ENCODE results near the gene HCN1.
"Not testable (repeated sequence)": the region's sequence is repeated elsewhere in the genome, so short reads cannot be mapped to it uniquely, and the experiment has no call there.

HCN1 gene

GRCh38 chr5:45414620-45415573 is 281.3 kb downstream of the HCN1 start:
- no peak for DNase-seq

- DNase-seq, result no peak
Measured at GRCh38 chr5:45411971-45412612, 284.1 kb downstream of the HCN1 start.

- no peak for DNase-seq
Measured at GRCh38 chr5:45410304-45410995, 285.7 kb downstream of the HCN1 start.

- no peak for DNase-seq
Measured at GRCh38 chr5:45408067-45408466, 288.1 kb downstream of the HCN1 start.

GRCh38 chr5:45402804-45403455 is 293.2 kb downstream of the HCN1 start:
- DNase-seq, result no peak

GRCh38 chr5:45399041-45399440 is 297.1 kb downstream of the HCN1 start:
- DNase-seq, result no peak

GRCh38 chr5:45385321-45386058 is 310.7 kb downstream of the HCN1 start:
- no peak for DNase-seq

GRCh38 chr5:45383985-45384384 is 312.2 kb downstream of the HCN1 start:
- no peak for DNase-seq

- no peak for DNase-seq
Measured at GRCh38 chr5:45382583-45382982, 313.6 kb downstream of the HCN1 start.

- no peak for DNase-seq
Measured at GRCh38 chr5:45376417-45376816, 319.8 kb downstream of the HCN1 start.

- DNase-seq, result no peak
Measured at GRCh38 chr5:45372629-45373028, 323.6 kb downstream of the HCN1 start.

- DNase-seq, result not testable (repeated sequence)
Measured at GRCh38 chr5:45371423-45371822, 324.8 kb downstream of the HCN1 start.

- DNase-seq, result no peak
Measured at GRCh38 chr5:45355189-45355992, 340.8 kb downstream of the HCN1 start.

- DNase-seq, result no peak
Measured at GRCh38 chr5:45336464-45336863, 359.7 kb downstream of the HCN1 start.

- DNase-seq, result no peak
Measured at GRCh38 chr5:45335978-45336377, 360.2 kb downstream of the HCN1 start.

GRCh38 chr5:45335346-45335745 is 360.8 kb downstream of the HCN1 start:
- no peak for DNase-seq

- DNase-seq, result no peak
Measured at GRCh38 chr5:45334939-45335338, 361.2 kb downstream of the HCN1 start.

GRCh38 chr5:45312627-45313026 is 383.6 kb downstream of the HCN1 start:
- DNase-seq, result not testable (repeated sequence)

- DNase-seq, result no peak
Measured at GRCh38 chr5:45295231-45295630, 400.9 kb downstream of the HCN1 start.

GRCh38 chr5:45288746-45289145 is 407.4 kb downstream of the HCN1 start:
- no peak for DNase-seq

- DNase-seq, result no peak
Measured at GRCh38 chr5:45284436-45284835, 411.7 kb downstream of the HCN1 start.
